ENCODE measurements around the gene DHFR. TPM values are rescaled to one million over a fixed set of nuclear protein-coding genes. Genes with fewer than 3 reads are reported as not detected.

DHFR gene
- total and polyA plus RNA-seq, 9 of the 15 experiments (the other 6 are each of a cell fraction or from before 2014, with no cell fraction given), result 45.6 to 176 (median 97.7) TPM

GRCh38 chr5:80701597-80701996 is 46.8 kb upstream of the DHFR start (continued):
- no peak for TF ChIP-seq ZBTB11 (CRISPR knock-in tag; IDR thresholded peaks at IDR 0.05)
- TF ChIP-seq, protein P1, sequence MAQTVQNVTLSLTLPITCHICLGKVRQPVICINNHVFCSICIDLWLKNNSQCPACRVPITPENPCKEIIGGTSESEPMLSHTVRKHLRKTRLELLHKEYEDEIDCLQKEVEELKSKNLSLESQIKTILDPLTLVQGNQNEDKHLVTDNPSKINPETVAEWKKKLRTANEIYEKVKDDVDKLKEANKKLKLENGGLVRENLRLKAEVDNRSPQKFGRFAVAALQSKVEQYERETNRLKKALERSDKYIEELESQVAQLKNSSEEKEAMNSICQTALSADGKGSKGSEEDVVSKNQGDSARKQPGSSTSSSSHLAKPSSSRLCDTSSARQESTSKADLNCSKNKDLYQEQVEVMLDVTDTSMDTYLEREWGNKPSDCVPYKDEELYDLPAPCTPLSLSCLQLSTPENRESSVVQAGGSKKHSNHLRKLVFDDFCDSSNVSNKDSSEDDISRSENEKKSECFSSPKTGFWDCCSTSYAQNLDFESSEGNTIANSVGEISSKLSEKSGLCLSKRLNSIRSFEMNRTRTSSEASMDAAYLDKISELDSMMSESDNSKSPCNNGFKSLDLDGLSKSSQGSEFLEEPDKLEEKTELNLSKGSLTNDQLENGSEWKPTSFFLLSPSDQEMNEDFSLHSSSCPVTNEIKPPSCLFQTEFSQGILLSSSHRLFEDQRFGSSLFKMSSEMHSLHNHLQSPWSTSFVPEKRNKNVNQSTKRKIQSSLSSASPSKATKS (CRISPR knock-in tag; IDR thresholded peaks at IDR 0.05), result no peak
- peak; percentile 43; the same call in 1 of the 2 replicates for TF ChIP-seq GATA2 (CRISPR knock-in tag; IDR thresholded peaks at IDR 0.05)
- no peak for TF ChIP-seq PREB (CRISPR knock-in tag; IDR thresholded peaks at IDR 0.05)
- no peak for TF ChIP-seq HDAC8 (tag; IDR thresholded peaks at IDR 0.05)
- no peak for TF ChIP-seq CREBBP (IDR thresholded peaks at IDR 0.05; ENCODE audit: low read depth, low read length)
- peak; percentile 66; the same call in 1 of the 2 replicates for TF ChIP-seq ZNF79 (CRISPR knock-in tag; IDR thresholded peaks at IDR 0.05; ENCODE audit: low read depth)
- peak; percentile 38 for TF ChIP-seq NCOR1 (IDR thresholded peaks at IDR 0.05)
- no peak for TF ChIP-seq ZNF407 (IDR thresholded peaks at IDR 0.05; ENCODE audit: low read depth)
- no peak for TF ChIP-seq KAT7 (CRISPR knock-in tag; IDR thresholded peaks at IDR 0.05; ENCODE audit: borderline replicate concordance)
- no peak for TF ChIP-seq TCF7 (IDR thresholded peaks at IDR 0.05; ENCODE audit: borderline replicate concordance)
- TF ChIP-seq ZNF699 (CRISPR knock-in tag; IDR thresholded peaks at IDR 0.05; ENCODE audit: insufficient replicate concordance), result no peak
- TF ChIP-seq NFIC (IDR thresholded peaks at IDR 0.05), result peak; percentile 48
